Limb (tissue), 2 donors: Measurements from ENCODE around the gene SYT17.
A peak's percentile ranks its signal among the peaks of the same experiment; 100 is the strongest.

Source experiments
- DNase-seq, 2 donors: peaks; one replicate each; pipeline ENCODE4 v3.0.0-alpha.2; 2016; ENCODE audit errors: extremely low spot score in 2 of 2

The SYT17 gene

DNA sequence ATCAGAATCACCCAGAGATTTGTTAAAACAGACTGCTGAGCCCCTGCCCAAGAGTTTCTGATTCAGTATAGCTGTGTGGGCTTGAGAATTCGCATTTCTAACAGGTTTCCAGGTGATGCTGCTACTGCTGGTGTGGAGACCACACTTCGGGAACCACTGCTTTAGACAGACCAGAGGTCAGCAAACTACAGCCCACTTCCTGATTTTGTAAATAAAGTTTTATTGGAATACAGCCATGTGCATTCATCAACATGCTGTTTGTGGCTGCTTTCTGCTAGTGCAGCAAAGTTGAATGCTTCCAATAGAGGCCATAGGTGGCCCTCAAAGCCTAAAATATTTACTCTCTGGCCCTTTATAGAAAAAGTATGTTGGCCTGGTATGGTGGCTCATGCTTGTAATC lies 84.9 kb downstream of the SYT17 start:
- DNase-seq: no peak

DNA sequence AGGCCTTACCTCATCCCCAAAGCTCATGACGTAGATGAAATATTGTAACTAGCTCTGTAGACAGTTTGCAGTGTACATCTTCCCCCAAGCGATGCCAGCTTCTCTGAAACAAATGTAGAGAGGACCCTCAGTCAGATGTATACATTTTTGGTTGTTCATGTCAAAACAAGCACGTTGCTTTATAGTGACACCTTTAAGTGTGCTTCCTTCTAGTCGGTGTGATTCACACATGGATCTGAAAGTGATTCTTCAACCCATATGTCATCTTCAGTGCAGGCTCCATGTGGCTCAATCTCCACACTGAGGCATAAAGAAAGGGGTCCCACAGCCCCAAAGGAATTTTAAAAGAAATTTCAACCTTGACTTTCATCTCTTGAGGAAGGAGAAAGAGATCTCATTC lies 86.6 kb downstream of the SYT17 start:
- DNase-seq: no peak

DNA sequence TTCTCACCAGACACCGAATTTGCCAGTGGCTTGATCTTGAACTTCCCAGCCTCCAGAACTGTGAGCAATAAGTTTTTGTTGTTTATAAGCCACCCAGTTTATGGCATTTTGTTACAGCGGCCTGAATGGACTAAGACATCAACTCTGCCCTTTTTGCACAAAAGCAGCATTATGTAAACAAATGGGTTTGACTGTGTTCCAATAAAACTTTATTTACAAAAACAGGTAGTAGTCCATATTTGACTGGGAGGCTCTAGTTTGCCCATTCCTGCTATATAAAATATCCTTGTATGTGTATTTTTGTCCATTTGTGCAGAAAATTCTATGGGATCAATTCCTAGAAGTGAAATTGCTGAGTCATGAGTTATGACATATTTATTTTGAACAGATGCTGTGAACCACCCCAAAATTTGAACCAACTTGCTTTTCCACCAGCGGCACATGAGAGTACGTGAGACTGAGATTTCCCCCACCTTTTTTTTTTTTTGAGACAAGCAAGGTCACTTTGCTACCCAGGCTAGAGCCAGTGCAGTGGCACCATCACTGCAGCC lies 96.2 kb downstream of the SYT17 start:
- no peak for DNase-seq

DNA sequence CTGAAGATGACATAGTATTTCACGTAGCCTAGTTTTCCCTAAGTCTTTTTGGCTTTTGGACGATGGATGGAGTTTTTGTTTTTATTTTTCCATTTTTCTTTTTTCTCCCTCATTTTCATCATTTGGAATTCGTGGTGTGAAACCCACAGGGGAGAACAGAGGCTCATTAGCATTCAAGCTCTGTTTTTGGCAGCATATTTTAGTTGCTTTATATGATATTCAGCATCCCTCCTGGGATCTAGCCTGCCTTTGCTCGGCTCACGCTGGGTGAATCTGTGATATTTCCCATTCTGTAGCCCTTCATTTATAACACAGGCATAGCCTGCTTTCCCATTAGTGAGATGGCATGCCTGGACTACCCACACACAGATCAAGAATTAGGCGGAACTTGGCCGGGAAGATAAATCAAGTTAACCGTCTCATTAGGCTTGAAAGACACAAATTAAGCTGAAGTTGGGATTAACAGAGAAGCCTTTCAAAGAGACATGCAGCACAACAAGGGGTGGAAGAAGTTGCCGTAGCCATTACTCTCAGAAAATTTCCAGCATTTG lies 97.4 kb downstream of the SYT17 start:
- no peak for DNase-seq

DNA sequence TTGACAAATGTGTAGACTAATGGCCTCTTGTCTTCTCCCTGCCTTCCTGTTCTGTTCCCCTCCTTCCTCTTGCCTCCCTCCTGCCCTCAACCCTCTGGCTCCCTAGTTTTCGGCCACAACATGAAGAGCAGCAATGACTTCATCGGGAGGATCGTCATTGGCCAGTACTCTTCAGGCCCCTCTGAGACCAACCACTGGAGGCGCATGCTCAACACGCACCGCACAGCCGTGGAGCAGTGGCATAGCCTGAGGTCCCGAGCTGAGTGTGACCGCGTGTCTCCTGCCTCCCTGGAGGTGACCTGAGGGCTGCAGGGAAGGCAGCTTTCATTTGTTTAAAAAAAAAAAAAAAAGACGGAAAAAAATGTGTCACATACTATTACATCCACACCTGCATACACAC lies 98.7 kb downstream of the SYT17 start:
- DNase-seq: no peak

DNA sequence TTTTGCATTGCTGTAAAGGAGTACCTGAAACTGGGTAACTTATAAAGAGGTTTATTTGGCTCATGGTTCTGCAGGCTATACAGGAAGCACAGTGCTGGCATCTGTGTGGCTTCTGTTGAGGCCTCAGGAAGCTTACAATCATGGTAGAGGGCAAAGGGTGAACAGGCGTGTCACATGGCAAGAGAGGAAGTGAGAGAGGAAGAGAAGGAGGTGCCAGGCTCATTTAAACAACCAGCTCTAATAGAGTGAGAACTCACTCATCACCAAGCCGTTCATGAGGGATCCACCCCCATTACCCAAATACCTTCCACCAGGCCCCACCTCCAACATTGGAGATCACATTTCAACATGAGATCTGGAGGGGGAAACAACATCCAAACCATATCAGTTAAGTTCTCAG lies 101.1 kb downstream of the SYT17 start:
- DNase-seq: no peak

DNA sequence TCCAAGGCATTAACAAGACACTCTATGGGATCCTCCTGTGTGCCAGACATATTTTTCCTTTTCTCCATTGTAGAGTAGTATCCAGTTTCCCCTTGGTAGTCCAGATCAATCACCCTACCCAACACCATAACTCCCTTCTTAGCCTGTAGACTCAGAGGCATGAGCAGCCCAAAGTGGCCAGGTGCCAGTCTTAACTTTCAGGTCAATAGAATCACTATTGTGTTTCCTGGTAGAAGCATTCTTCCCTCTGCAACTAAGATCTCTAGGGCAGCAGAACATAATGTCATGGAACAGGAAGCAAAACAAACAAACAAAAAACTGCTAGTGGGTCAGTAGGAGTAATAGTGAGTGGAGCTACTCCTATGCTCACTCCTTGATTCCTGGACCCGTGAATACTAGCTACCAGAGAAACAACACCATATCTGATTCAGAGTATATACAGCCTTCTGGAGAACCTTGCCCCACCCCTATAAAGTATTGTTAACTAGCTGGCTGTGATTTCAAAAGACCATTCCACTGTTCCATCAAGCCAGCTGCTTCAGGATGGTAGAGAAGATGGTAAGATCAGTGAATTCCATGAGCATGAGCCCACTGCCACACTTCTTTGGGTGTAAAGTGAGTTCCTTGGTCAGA lies 106.2 kb downstream of the SYT17 start:
- DNase-seq: no peak

DNA sequence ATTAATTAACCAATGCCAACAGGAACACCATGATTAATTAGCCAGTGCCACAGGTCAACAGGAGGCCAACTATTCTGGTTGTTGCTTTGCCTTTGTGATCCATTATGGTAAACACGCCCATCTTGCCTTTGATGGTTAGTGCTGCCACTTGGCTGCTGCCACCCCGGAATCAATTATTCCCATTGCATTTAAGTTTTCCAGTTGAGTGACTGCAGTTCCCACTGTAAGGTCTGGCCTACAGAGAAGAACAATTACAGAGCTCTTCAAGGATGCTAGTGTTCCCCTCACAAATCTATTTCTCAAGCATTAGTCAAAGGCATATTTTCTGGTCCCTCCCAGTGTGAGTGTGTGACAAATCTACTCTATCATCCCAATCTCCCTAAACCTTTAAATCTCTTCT lies 110.4 kb downstream of the SYT17 start:
- no peak for DNase-seq

DNA sequence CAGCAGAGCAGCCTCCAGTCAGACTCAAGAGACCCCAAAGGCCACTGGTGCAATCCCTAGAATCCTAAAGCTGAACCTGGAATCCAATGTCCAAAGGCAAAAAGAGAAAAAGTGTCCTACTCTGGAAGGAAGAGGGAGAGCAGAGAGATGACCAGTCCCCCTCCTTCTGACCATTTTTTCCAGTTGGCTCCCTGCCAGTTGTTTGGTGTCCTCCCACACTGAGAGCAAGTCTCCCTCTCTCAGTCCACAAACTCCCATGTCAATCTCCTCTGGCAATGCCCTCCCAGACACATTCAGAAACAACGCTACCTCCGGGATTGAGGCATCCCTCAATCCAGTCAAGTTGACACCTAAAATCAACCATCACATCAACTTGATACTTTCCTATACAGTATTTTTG lies 113.2 kb downstream of the SYT17 start:
- DNase-seq: no peak

DNA sequence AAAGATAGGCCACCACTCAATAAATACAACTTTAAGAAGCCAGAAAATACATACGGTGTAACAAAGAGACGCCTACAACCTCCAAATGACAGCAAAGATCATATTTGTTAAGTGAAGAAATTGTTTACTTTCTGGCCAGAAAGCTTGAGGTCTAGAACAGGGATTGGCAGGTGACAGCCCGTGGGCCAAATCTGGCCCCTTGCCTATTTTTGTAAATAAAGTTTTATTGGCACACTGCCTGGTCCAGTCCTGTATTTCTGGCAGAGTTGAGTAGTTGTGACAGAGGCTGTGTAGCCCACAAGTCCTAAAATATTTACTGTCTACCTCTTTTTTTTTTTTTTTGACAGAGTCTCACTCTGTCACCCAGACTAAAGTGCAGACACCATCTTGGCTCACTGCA lies 114.1 kb downstream of the SYT17 start:
- DNase-seq: no peak

DNA sequence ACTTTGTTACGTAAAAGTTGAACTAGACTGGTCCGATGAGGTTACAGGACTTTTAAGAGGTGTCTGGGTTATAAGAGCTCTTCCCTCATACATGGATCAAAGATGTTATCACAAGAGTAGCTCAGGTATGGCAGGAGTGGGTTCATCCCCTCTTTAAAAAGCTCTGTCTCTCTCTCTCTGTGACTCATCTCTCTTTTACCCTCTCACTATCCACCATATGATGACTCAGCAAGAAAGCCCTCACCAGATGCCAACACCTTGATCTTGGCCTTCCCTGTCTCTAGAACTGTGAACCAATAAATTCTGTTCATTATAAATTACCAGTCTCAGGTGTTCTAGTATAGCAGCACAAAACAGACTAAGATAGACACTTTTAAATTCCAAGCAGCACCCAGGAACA lies 115.6 kb downstream of the SYT17 start:
- no peak for DNase-seq

DNA sequence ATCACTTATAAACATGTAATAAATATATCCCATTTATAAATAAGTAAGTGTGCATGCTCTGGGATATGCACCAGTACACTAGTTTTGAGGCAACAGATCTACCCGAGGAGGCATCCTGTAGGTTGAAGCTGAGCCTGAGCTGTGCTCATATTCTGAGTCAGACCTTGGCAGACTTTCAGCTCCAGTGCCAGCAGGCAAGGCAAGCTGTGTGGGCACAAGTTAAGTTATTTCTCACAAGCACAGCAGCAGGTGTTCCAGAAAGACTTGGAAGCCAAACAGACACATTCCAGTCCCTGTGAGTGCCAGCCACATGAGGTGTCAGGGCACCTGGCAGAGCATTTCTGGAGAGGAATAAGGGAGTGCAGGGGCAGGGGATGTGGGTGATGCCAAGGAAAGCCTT lies 116.2 kb downstream of the SYT17 start:
- DNase-seq: peak; percentile 9 to 34

DNA sequence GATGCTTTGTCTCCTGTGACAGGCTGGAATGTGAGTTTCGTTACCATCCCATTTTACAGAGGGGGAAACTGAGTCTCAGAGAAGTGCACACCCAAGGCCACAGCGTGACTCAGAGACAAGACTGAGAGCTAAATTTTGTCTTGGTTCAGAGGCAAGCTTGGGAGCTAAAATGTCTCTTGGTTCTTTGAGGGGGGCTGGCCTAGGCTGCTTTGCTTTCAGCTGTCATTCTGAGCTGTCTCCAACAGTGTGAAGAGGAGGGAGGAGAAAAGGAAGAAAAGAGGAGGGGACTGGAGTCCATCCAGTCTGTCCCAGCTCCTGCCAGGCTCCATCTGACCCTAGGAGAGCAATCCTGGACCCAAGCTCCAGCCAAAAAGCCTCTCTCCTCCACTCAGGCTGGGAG lies 117.4 kb downstream of the SYT17 start, which contains the start of gene CLEC19A:
Gene CLEC19A (plus strand): TSS at position 301 of the 400 bp plus-strand sequence. CDS start 121 bp downstream, outside the sequence.
- no peak for DNase-seq

DNA sequence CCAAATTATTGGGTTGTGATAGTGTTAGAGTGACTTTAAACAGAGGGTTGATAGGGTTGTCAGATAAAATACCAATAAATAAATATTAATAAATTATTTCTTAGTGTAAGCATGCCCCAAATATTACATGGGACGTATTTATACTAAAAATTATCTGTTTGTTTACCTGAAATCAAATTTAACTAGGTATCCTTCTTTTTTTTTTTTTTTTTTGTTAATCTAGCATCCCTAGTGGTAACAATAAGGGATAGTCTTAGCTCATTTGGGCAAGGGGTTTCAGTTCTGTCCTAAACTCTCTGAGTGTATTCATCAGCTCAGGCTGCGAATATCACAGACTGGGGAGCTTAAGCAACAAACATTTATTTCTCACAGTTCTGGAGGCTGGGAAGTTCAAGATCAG lies 118.8 kb downstream of the SYT17 start:
- no peak for DNase-seq

DNA sequence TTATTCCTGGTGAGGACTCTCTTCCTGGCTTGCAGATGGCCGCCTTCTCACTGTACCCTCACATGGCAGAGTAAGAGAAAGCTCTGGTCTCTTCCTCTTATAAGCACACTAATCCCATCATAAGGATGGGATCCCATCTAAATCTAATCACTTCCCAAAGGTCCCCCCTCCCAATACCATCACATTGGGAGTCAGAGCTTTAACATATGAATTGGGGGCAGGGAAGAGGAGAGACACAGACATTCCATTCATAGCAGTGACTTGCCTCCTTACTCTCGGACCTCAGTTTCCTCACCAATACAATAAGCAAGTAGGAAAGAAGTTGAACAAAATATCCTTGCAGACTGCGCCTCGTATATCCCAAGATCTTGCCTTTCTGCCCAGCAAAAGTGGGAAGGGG lies 119.2 kb downstream of the SYT17 start:
- DNase-seq: no peak

DNA sequence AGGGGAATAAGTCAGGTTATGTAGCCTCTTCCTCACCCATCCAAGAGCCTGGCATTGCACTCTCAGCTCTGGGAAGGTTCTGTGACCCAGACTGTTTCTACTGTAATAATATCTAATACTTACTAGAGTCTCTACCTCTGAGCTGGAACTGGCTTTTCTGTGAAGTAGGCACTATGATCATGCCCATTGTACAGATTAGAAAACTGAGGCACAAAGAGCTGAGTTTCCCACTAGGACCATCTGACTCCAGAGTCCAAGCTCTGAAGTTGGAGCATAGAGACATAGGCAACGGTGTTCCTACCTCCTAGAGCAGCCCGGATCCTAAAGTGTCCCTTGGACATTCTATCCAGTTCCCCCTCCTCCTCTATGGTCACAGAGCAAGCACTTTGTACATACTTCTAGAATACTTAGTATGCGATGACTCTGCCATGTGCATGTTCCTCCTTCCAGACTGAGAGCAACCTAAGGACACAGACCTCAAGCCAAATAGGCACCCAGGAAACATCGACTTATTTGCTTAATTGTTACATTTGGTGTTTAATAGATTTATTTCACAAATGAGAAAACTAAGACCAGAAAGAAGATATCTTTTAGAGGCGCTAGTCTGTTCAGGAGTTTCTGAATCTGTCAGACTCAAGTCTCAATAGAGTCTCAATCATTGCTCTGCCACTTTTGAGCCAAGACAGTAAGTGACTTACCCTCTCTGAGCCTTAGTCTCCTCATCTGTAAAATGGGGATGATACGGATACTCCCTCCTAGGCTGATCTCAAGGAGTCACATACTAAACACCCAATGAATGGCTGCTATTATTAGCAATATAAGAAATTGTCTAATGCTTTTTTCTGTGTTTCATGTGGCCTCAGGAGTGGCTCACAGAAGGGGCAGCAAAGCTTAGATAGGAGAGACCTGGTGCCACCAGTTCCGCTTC lies 121.1 kb downstream of the SYT17 start:
- DNase-seq: no peak

DNA sequence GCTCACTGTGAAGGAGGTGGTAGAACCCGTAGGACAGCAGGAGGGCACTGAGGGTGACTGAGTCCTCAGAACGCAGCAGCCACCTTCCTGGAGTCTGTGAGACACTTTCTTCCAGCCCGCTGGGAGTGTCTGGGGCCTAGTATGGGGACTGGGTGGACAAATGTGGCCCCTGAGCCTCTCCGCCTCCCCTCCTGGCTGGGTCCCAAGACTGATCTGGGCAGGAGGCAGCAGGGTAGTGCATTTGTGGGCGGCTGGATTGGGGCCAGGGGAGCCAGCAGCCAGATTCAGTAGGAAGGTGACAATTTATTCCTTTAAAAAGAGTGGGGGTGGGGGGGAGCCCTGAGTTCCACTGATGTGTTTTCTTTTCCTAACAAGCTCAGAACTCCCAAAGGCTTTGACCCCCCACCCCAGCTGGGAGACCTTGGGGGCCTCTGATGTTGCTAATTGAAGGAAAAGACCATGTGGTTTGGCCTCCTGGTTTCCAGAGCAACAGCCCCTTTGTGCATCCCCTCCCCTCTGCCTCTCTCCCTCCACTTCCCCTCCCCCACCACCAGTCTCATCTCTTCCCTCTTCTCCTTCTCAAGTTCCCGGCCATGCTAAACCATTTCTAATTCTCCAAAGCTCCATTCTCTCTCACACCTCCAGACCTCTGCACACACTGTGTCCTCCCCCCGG lies 121.9 kb downstream of the SYT17 start:
- peak in 1 of 2 donors; percentile 56 for DNase-seq

DNA sequence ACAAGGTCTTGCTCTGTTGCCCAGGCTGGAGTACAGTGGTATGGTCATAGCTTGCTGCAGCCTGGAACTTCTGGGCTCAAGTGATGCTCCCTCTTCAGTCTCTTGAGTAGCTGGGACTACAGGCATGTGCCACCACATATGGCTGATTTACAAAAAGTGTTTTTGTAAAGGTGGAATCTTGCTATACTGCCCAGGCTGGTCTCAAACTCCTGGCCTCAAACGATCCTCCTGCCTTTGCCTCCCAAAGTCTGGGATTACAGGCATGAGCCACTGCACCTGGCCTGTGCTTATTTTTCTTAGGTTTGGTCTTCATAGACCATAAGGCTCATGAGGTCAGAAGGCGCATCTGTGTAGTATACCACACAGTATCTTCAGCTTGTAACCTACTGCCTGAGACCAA lies 122.8 kb downstream of the SYT17 start:
- DNase-seq: no peak

DNA sequence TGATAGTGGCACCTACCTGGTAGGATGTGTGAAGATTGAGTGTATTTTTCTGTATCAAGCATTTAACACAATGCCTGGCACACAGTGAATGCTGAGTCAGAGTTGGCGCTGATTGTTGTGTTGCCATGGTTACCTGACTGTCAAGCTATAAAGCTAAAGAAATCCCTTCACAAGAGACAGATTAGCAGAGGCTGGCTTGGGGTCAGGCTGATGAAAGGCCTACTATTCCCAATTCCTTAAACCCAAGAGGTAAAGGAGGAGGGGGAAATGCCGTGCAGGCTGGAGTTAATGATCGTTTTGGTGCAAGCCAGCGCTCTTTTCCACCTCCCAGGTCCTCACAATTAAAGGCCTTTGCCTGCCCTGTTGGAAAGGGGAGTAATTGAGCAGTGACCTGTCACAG lies 123.4 kb downstream of the SYT17 start:
- DNase-seq: peak in 1 of 2 donors; percentile 37

DNA sequence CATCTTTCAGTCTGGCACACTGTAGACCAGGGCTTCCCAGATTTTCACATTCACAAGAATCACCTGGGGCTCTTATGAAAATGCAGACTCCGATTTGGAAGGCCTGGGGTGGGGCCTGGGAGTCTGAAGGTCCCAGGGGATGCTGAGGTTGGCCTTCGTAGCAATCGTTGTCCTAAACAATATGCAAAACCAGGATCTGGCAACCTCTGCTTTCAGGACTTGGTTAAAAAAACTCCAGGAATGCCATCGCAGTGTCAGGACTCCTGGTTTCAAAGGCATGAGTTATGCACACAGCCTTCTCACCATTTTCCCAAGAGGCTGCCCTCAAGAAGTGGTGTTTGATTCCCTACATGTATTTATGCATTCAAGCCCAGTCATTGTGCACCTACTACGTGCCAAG lies 124.1 kb downstream of the SYT17 start:
- DNase-seq: no peak

DNA sequence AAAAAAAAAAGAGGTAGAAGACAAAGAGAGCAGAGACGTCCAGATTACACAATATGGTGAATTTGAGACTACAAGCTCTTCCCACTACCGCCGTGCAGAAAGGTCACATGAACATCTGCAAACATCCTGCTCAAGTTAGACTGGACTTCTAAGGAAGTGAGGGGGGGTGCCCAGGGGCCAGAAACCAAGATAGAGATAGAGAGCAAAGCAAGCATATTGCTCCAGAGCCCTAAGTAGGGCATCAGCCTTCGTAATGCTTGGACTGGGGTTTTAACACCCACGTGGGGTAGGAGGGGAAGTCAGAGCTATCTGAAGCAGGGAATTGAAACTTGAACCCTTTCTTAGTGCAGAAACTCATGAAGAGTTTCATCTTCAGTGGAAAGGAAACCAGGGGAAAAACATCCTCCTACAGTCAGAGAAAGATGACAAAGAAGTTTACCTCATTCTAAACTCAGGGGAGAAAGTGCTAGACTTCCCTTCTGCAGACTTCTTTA lies 126.2 kb downstream of the SYT17 start:
- no peak for DNase-seq

DNA sequence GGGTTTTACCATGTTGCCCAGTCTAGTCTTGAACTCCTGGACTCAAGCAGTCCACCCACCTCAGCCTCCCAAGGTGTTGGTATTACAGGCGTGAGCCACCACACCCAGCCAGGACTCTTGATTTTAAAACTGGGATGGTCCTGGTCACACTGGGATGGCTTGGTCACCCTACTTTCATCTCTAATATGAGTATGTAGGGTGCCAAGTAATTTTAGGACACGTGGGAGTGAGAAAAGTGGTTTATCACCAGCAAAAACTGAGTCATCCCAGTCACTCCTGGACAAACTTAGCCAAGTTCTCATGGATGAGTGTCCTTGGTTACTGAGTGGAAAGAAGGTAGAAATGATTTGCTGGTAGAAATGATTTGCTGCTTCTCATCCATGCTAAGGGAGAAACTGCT lies 127.4 kb downstream of the SYT17 start:
- DNase-seq: no peak
